SH-SY5Y (cell line): ENCODE data around the gene ITPKC.

Experiments used
- GATA2 ChIP-seq: IDR thresholded peaks from 2 replicates; pipeline ENCODE4 v1.6.1; 2011; ENCODE audit warnings: mild to moderate bottlenecking, low read depth, low read length
- GATA3 ChIP-seq: IDR thresholded peaks from 2 replicates; pipeline ENCODE4 v1.6.1; 2011; ENCODE audit warnings: low read depth, mild to moderate bottlenecking, low read length, moderate library complexity

ITPKC gene

GRCh38 chr19:40755791-40756190, 38.9 kb downstream of the ITPKC start:
- TF ChIP-seq GATA3 (no peak), GATA2 (no peak)

GRCh38 chr19:40756502-40757110, 39.7 kb downstream of the ITPKC start:
- no peak for TF ChIP-seq GATA2
- no peak for TF ChIP-seq GATA3

- TF ChIP-seq GATA2 (no peak), GATA3 (no peak)
Observed at GRCh38 chr19:40758491-40758890, 41.6 kb downstream of the ITPKC start.

GRCh38 chr19:40759352-40759751, 42.4 kb downstream of the ITPKC start:
- TF ChIP-seq GATA2 (no peak), GATA3 (no peak)

- TF ChIP-seq GATA3, result no peak
- no peak for TF ChIP-seq GATA2
Observed at GRCh38 chr19:40762754-40763470, 46.0 kb downstream of the ITPKC start.

- TF ChIP-seq GATA2, result no peak
- no peak for TF ChIP-seq GATA3
Observed at GRCh38 chr19:40763526-40763925, 46.6 kb downstream of the ITPKC start.

- TF ChIP-seq GATA3 (no peak), GATA2 (no peak)
Observed at GRCh38 chr19:40763963-40764362, 47.1 kb downstream of the ITPKC start.

- TF ChIP-seq GATA3, result no peak
- TF ChIP-seq GATA2, result no peak
Observed at GRCh38 chr19:40768869-40769268, 52.0 kb downstream of the ITPKC start.

GRCh38 chr19:40774916-40775631, 58.2 kb downstream of the ITPKC start, which contains the start of gene MIA:
Gene MIA, plus strand, starts transcription at chr19:40775521. Its CDS starts 22 bp downstream, at chr19:40775543.
- no peak for TF ChIP-seq GATA2
- no peak for TF ChIP-seq GATA3

GRCh38 chr19:40775632-40776022, 58.7 kb downstream of the ITPKC start:
- TF ChIP-seq GATA2, result no peak
- TF ChIP-seq GATA3, result no peak

- TF ChIP-seq GATA3, result no peak
- TF ChIP-seq GATA2, result no peak
Observed at GRCh38 chr19:40776364-40776763, 59.5 kb downstream of the ITPKC start.

GRCh38 chr19:40776932-40777644, 60.2 kb downstream of the ITPKC start:
- TF ChIP-seq GATA2, result no peak
- no peak for TF ChIP-seq GATA3

GRCh38 chr19:40777645-40777936, 60.7 kb downstream of the ITPKC start:
- TF ChIP-seq GATA3 (no peak), GATA2 (no peak)
